Measurements from ENCODE around the gene FARP2.

- no peak for TF ChIP-seq CTCF (IDR thresholded peaks at IDR 0.05 in 4 of 5, conservative IDR thresholded peaks at IDR 0.05 in 1 of 5)
- TF ChIP-seq POLR2A (IDR thresholded peaks at IDR 0.05) = no peak
Observed at GRCh38 chr2:241531161-241531722, 175.2 kb downstream of the FARP2 start.

Measured in gastrocnemius medialis (tissue), 4 donors.